Measurements from ENCODE around the gene FDX2. TPM values are rescaled to one million over a fixed set of nuclear protein-coding genes. Genes with fewer than 3 reads are reported as not detected.
A peak's percentile ranks its signal among the peaks of the same experiment; 100 is the strongest.

The FDX2 gene
- total and polyA plus RNA-seq, 2 of the 13 experiments (the other 11 are each of a cell fraction or from before 2014, with no cell fraction given) = 21.0 to 24.7 TPM

GRCh38 chr19:10270616-10271394 is 45.0 kb downstream of the FDX2 start, which contains the start of gene ICAM1 (continued):
- peak; percentile 77; the same call in 1 of the 2 replicates for TF ChIP-seq ZSCAN5A (CRISPR knock-in tag; IDR thresholded peaks at IDR 0.05; ENCODE audit: borderline replicate concordance)
- no peak for TF ChIP-seq ZNF512B (CRISPR knock-in tag; IDR thresholded peaks at IDR 0.05; ENCODE audit: borderline replicate concordance)
- TF ChIP-seq ZNF180 (CRISPR knock-in tag; IDR thresholded peaks at IDR 0.05; ENCODE audit: borderline replicate concordance, low read depth) = no peak
- no peak for TF ChIP-seq ZNF337 (CRISPR knock-in tag; IDR thresholded peaks at IDR 0.05; ENCODE audit: borderline replicate concordance, low read depth)
- peak; percentile 92; the same call in 1 of the 2 replicates for TF ChIP-seq FOXC1 (CRISPR knock-in tag; IDR thresholded peaks at IDR 0.05; ENCODE audit: borderline replicate concordance)
- no peak; the same call in 1 of the 2 replicates for TF ChIP-seq SMYD3 (CRISPR knock-in tag; IDR thresholded peaks at IDR 0.05)
- no peak; the same call in 1 of the 2 replicates for TF ChIP-seq SIX4 (CRISPR knock-in tag; IDR thresholded peaks at IDR 0.05)
- peak; percentile 90 for TF ChIP-seq MED8 (CRISPR knock-in tag; IDR thresholded peaks at IDR 0.05; ENCODE audit: insufficient replicate concordance)
- TF ChIP-seq IRX3 (CRISPR knock-in tag; IDR thresholded peaks at IDR 0.05; ENCODE audit: borderline replicate concordance, low read depth) = peak; percentile 77; the same call in 1 of the 2 replicates
- peak; percentile 84 for TF ChIP-seq HDAC2 (CRISPR knock-in tag; IDR thresholded peaks at IDR 0.05)
- TF ChIP-seq ZNF501 (CRISPR knock-in tag; IDR thresholded peaks at IDR 0.05) = peak; percentile 90
- peak; percentile 29; the same call in 1 of the 2 replicates for TF ChIP-seq CEBPB (IDR thresholded peaks at IDR 0.05; ENCODE audit: borderline replicate concordance, low read depth, low read length)
- peak; percentile 93 for TF ChIP-seq SP140L (CRISPR knock-in tag; IDR thresholded peaks at IDR 0.05; ENCODE audit: borderline replicate concordance)
- peak; percentile 93 for TF ChIP-seq ZNF564 (CRISPR knock-in tag; IDR thresholded peaks at IDR 0.05)
- peak; percentile 66; the same call in 1 of the 2 replicates for TF ChIP-seq CENPT (CRISPR knock-in tag; IDR thresholded peaks at IDR 0.05; ENCODE audit: low read depth)
- TF ChIP-seq ZNF644 (CRISPR knock-in tag; IDR thresholded peaks at IDR 0.05; ENCODE audit: low read depth) = no peak
- 0 out of 4 replicates have a peak, but pooled peaks of 1 of the 2 experiments have one; percentile 83 for TF ChIP-seq HMGXB4 (CRISPR knock-in tag; IDR thresholded peaks at IDR 0.05; ENCODE audit: borderline replicate concordance in 1 of 2, low read depth in 1 of 2)
- peak; percentile 55; the same call in 1 of the 2 replicates for TF ChIP-seq ZFX (CRISPR knock-in tag; IDR thresholded peaks at IDR 0.05; ENCODE audit: low read depth)
- no peak for TF ChIP-seq REL (CRISPR knock-in tag; conservative IDR thresholded peaks at IDR 0.05)
- peak; percentile 72; the same call in 1 of the 2 replicates for TF ChIP-seq SOX5 (CRISPR knock-in tag; IDR thresholded peaks at IDR 0.05; ENCODE audit: borderline replicate concordance)
- TF ChIP-seq HBP1 (CRISPR knock-in tag; IDR thresholded peaks at IDR 0.05; ENCODE audit: low read depth) = peak; percentile 69; the same call in 1 of the 2 replicates
